ENCODE data around the gene PARP16.

GRCh38 chr15:65327651-65328393 is 41.1 kb upstream of the PARP16 start:
- TF ChIP-seq POLR2A (IDR thresholded peaks at IDR 0.05), result no peak
- no peak for TF ChIP-seq CTCF (IDR thresholded peaks at IDR 0.05)

Data from esophagus squamous epithelium (tissue), 4 donors.